Measurements from ENCODE around the gene ANKRD12.

The ANKRD12 gene

DNA sequence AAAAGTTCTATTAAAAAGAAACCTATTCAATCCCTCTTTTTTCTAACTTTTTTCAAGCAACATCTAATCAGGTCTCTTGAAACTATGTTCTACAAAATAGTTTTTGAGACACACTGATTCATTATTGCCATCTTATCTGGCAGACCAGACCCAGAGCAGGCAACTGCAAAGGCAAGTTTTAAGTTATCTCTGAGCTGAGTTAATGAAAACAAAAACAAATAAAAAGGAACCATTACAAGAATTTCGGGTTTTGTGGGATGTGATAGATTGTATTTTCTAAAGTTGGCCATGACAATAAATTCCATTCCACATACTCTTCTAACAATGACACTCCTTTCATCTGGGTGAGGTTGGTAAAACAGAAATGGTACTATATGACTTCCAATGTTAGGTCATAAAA is 182.8 kb downstream of the ANKRD12 start:
- TF ChIP-seq, protein P1, sequence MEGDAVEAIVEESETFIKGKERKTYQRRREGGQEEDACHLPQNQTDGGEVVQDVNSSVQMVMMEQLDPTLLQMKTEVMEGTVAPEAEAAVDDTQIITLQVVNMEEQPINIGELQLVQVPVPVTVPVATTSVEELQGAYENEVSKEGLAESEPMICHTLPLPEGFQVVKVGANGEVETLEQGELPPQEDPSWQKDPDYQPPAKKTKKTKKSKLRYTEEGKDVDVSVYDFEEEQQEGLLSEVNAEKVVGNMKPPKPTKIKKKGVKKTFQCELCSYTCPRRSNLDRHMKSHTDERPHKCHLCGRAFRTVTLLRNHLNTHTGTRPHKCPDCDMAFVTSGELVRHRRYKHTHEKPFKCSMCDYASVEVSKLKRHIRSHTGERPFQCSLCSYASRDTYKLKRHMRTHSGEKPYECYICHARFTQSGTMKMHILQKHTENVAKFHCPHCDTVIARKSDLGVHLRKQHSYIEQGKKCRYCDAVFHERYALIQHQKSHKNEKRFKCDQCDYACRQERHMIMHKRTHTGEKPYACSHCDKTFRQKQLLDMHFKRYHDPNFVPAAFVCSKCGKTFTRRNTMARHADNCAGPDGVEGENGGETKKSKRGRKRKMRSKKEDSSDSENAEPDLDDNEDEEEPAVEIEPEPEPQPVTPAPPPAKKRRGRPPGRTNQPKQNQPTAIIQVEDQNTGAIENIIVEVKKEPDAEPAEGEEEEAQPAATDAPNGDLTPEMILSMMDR (IDR thresholded peaks at IDR 0.05) = no peak
- no peak for TF ChIP-seq ZFX (IDR thresholded peaks at IDR 0.05; ENCODE audit: borderline replicate concordance)
- H3K27ac ChIP-seq = no peak overlapping the region

DNA sequence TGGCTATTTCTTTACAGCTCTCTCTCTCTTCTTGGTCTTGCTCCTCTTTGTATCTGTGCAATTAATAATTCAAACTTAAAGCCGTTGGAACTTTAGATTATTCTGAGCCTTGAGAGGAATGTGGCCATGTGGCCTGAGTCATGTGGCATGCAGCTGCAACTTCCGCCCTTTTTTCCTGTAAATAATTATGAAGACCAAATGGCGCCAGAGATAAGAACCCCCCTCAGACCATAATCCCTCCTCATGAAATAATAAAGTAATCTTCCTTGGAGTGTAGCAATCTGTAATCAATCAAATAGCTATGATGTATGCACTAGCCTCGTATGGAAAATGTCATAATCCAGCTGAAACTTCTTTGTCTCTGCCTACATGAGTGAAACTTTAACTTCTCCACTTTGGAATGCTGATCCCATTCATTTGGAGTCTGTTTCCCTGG is 184.5 kb downstream of the ANKRD12 start:
- no peak overlapping the region for H3K27ac ChIP-seq
- no peak for TF ChIP-seq ZFX (IDR thresholded peaks at IDR 0.05; ENCODE audit: borderline replicate concordance)
- TF ChIP-seq, protein P1 (IDR thresholded peaks at IDR 0.05) = no peak

DNA sequence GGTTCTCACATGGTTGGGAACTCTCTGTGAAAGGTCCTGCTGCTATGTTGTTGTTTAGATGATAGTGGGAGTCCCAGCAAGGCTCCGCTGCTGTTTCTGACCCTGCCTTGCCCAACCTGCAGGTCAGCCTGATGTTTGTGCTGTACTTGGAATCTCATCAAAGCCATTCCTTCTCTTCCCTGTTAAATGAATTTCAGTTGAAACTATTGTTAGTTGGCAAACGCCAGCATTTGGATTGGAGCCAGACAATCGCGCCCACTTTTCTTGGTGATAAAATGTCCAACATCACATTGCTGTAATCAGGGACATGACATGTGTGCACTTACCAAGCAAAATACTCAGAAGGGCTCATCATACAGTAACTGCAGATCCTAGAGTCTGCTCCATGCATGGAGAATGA is 185.2 kb downstream of the ANKRD12 start:
- H3K27ac ChIP-seq = no peak overlapping the region
- TF ChIP-seq, protein P1 (IDR thresholded peaks at IDR 0.05) = no peak
- TF ChIP-seq ZFX (IDR thresholded peaks at IDR 0.05; ENCODE audit: borderline replicate concordance) = no peak

- no peak overlapping the region for H3K27ac ChIP-seq
- TF ChIP-seq, protein P1 (IDR thresholded peaks at IDR 0.05) = no peak
- TF ChIP-seq ZFX (IDR thresholded peaks at IDR 0.05; ENCODE audit: borderline replicate concordance) = no peak
Observed at GRCh38 chr18:9322744-9323143, 186.2 kb downstream of the ANKRD12 start.

GRCh38 chr18:9323750-9324445 is 187.3 kb downstream of the ANKRD12 start:
- TF ChIP-seq, protein P1 (IDR thresholded peaks at IDR 0.05) = no peak
- TF ChIP-seq ZFX (IDR thresholded peaks at IDR 0.05; ENCODE audit: borderline replicate concordance) = no peak
- no peak overlapping the region for H3K27ac ChIP-seq

- TF ChIP-seq, protein P1 (IDR thresholded peaks at IDR 0.05) = no peak
- no peak for TF ChIP-seq ZFX (IDR thresholded peaks at IDR 0.05; ENCODE audit: borderline replicate concordance)
- H3K27ac ChIP-seq = no peak overlapping the region
Observed at GRCh38 chr18:9325716-9326115, 189.1 kb downstream of the ANKRD12 start.

DNA sequence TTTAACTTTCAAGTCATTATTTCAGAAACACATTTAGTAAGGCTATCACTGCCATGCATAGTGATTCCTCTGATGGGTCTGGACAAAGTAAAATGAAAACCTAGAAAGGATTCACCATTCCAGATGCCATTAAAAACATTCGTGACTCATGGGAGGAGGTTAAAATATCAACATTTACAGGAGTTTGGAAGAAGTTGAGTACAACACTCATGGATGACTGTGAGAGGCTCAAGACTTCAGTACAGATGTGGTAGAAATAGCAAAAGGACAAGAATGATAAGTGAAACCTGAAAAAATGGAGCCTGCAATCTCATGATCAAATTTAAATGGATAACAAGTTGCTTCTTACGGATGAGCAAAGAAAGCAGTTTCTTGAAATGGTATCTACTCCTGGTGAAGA is 192.2 kb downstream of the ANKRD12 start:
- 0 out of 2 replicates have a peak overlapping the region, but pooled peaks have one; percentile 13 for H3K27ac ChIP-seq
- TF ChIP-seq, protein P1 (IDR thresholded peaks at IDR 0.05) = no peak
- TF ChIP-seq ZFX (IDR thresholded peaks at IDR 0.05; ENCODE audit: borderline replicate concordance) = no peak

Data from 22Rv1 (cell line).